Subcutaneous abdominal adipose tissue (tissue), 5 donors: Measurements from ENCODE around the gene MARCKSL1.
"Not testable (repeated sequence)": the region's sequence is repeated elsewhere in the genome, so short reads cannot be mapped to it uniquely, and the experiment has no call there.

Experiments
- H3K27ac ChIP-seq: one replicate; pipeline ENCODE4 v1.7.0; 2013; ENCODE audit warnings: low read depth, mild to moderate bottlenecking, inconsistent platforms, low read length, moderate library complexity
- H3K27me3 ChIP-seq, 5 donors: one replicate each; pipeline ENCODE4 v1.7.0; 2013; ENCODE audit warnings: low read length in 5 of 5, inconsistent platforms in 1 of 5; ENCODE audit not compliant: control insufficient read depth in 5 of 5, insufficient read depth in 4 of 5
- H3K36me3 ChIP-seq, 5 donors: one replicate each; pipeline ENCODE4 v1.7.0; 2013; ENCODE audit warnings: low read length in 5 of 5; ENCODE audit not compliant: control insufficient read depth in 5 of 5, insufficient read depth in 5 of 5
- H3K4me1 ChIP-seq, 5 donors: one replicate each; pipeline ENCODE4 v1.7.0; 2013; ENCODE audit warnings: low read length in 5 of 5, mild to moderate bottlenecking in 3 of 5, moderate library complexity in 1 of 5; ENCODE audit not compliant: control insufficient read depth in 5 of 5, insufficient read depth in 5 of 5
- H3K4me3 ChIP-seq, 5 donors: one replicate each; pipeline ENCODE4 v1.7.0; 2013; ENCODE audit warnings: low read length in 5 of 5, low read depth in 1 of 5
- H3K9ac ChIP-seq, 5 donors: one replicate each; pipeline ENCODE4 v1.7.0; 2013; ENCODE audit warnings: low read length in 5 of 5, mild to moderate bottlenecking in 4 of 5, moderate library complexity in 3 of 5
- H3K9me3 ChIP-seq, 5 donors: one replicate each; pipeline ENCODE4 v1.7.0; 2013; ENCODE audit warnings: low read length in 5 of 5; ENCODE audit not compliant: control insufficient read depth in 5 of 5
- donor health status: healthy.
- donor health status: healthy.
- donor health status: healthy.
- donor health status: healthy.
- donor health status: healthy.

The MARCKSL1 gene

GRCh38 chr1:32316903-32317277 is 19.1 kb downstream of the MARCKSL1 start:
- Histone ChIP-seq H3K36me3 (peaks cover 4 to 21% (median 6%) of the 10 kb centered on the region in 5 donors), H3K9me3 (no peaks in the 10 kb centered on the region), H3K27ac (no peak overlapping the region), H3K4me3 (no peak overlapping the region), H3K4me1 (peaks cover 0 to 7% (median 0%) of the 10 kb centered on the region in 5 donors), H3K9ac (no peak overlapping the region), H3K27me3 (no peaks in the 10 kb centered on the region)

- Histone ChIP-seq H3K9me3 (no peaks in the 10 kb centered on the region), H3K4me3 (no peak overlapping the region), H3K27me3 (no peaks in the 10 kb centered on the region), H3K9ac (no peak overlapping the region), H3K36me3 (peaks cover under 1 to 4% (median 3%) of the 10 kb centered on the region in 5 donors), H3K27ac (no peak overlapping the region), H3K4me1 (peaks cover 0 to 4% (median 0%) of the 10 kb centered on the region in 5 donors)
Observed at GRCh38 chr1:32311709-32312393, 24.2 kb downstream of the MARCKSL1 start.

- Histone ChIP-seq H3K9me3 (peaks cover 0 to 4% (median 3%) of the 10 kb centered on the region in 5 donors), H3K27ac (no peak overlapping the region), H3K9ac (peak overlapping the region in 1 of 5 donors; percentile 51)
Observed at GRCh38 chr1:32309960-32310359, 26.1 kb downstream of the MARCKSL1 start.

GRCh38 chr1:32307324-32307723 is 28.7 kb downstream of the MARCKSL1 start:
- Histone ChIP-seq H3K27ac (no peak overlapping the region), H3K4me3 (no peak overlapping the region), H3K9ac (no peak overlapping the region), H3K27me3 (no peaks in the 10 kb centered on the region), H3K36me3 (peaks cover 2 to 32% (median 21%) of the 10 kb centered on the region in 5 donors), H3K4me1 (peaks cover 0 to 4% (median 0%) of the 10 kb centered on the region in 5 donors), H3K9me3 (peaks cover 0 to 4% (median 3%) of the 10 kb centered on the region in 5 donors)

More at GRCh38 chr1:32309960-32310359, 26.1 kb downstream of the MARCKSL1 start:
- Histone ChIP-seq H3K36me3 (peaks cover 2 to 8% (median 3%) of the 10 kb centered on the region in 5 donors), H3K4me3 (no peak overlapping the region), H3K27me3 (no peaks in the 10 kb centered on the region), H3K4me1 (peaks cover 0 to 4% (median 0%) of the 10 kb centered on the region in 5 donors)

GRCh38 chr1:32305310-32305709 is 30.7 kb downstream of the MARCKSL1 start:
- H3K36me3 ChIP-seq: peaks cover 2 to 32% (median 21%) of the 10 kb centered on the region in 5 donors

GRCh38 chr1:32303997-32304622 is 31.9 kb downstream of the MARCKSL1 start:
- Histone ChIP-seq H3K27me3 (no peaks in the 10 kb centered on the region), H3K4me1 (peaks cover 0 to 4% (median 0%) of the 10 kb centered on the region in 5 donors), H3K9me3 (peaks cover 0 to 4% (median 3%) of the 10 kb centered on the region in 5 donors), H3K4me3 (no peak overlapping the region), H3K27ac (no peak overlapping the region), H3K36me3 (peaks cover 2 to 32% (median 21%) of the 10 kb centered on the region in 5 donors), H3K9ac (no peak overlapping the region)

More at GRCh38 chr1:32305310-32305709, 30.7 kb downstream of the MARCKSL1 start:
- H3K9me3 ChIP-seq: peaks cover 0 to 4% (median 3%) of the 10 kb centered on the region in 5 donors
- peaks cover 0 to 4% (median 0%) of the 10 kb centered on the region in 5 donors for H3K4me1 ChIP-seq
- H3K9ac ChIP-seq: no peak overlapping the region
- H3K4me3 ChIP-seq: no peak overlapping the region
- no peak overlapping the region for H3K27ac ChIP-seq
- no peaks in the 10 kb centered on the region for H3K27me3 ChIP-seq

GRCh38 chr1:32303358-32303757 is 32.7 kb downstream of the MARCKSL1 start:
- H3K27ac ChIP-seq: no peak overlapping the region
- peaks cover 2 to 32% (median 21%) of the 10 kb centered on the region in 5 donors for H3K36me3 ChIP-seq
- H3K9ac ChIP-seq: no peak overlapping the region
- H3K4me3 ChIP-seq: no peak overlapping the region
- H3K9me3 ChIP-seq: peaks cover 0 to 4% (median 3%) of the 10 kb centered on the region in 5 donors
- peaks cover 0 to 4% (median 0%) of the 10 kb centered on the region in 5 donors for H3K4me1 ChIP-seq
- H3K27me3 ChIP-seq: no peaks in the 10 kb centered on the region

GRCh38 chr1:32299327-32299726 is 36.7 kb downstream of the MARCKSL1 start:
- H3K27ac ChIP-seq: no peak overlapping the region
- no peaks in the 10 kb centered on the region for H3K9me3 ChIP-seq
- H3K36me3 ChIP-seq: peaks cover 0 to 20% (median 16%) of the 10 kb centered on the region in 5 donors
- H3K9ac ChIP-seq: no peak overlapping the region
- H3K27me3 ChIP-seq: no peaks in the 10 kb centered on the region
- peaks cover 0 to 3% (median 0%) of the 10 kb centered on the region in 5 donors for H3K4me1 ChIP-seq
- no peak overlapping the region for H3K4me3 ChIP-seq

- not testable (repeated sequence) for H3K4me3 ChIP-seq, H3K9me3 ChIP-seq, H3K27me3 ChIP-seq, H3K27ac ChIP-seq, H3K4me1 ChIP-seq, H3K36me3 ChIP-seq, H3K9ac ChIP-seq
Observed at GRCh38 chr1:32298211-32298610, 37.8 kb downstream of the MARCKSL1 start.
